Progenitor cell of endocrine pancreas (in vitro differentiated cells): Measurements from ENCODE around the gene JSRP1. TPM values are rescaled to one million over a fixed set of nuclear protein-coding genes. Genes with fewer than 3 reads are reported as not detected.
A peak's percentile ranks its signal among the peaks of the same experiment; 100 is the strongest.

Experiments
- DNase-seq: peaks from one replicate; pipeline ENCODE4 v3.0.0; 2021; ENCODE audit warnings: low spot score; ENCODE audit not compliant: unreplicated experiment
- H3K27ac Mint-ChIP-seq: 2 replicates; pipeline ENCODE4 v1.8.0; 2021; ENCODE audit warnings: mild to moderate bottlenecking, moderate library complexity, mixed read lengths
- H3K27me3 Mint-ChIP-seq: 2 replicates; pipeline ENCODE4 v1.8.0; 2021; ENCODE audit warnings: mixed read lengths
- H3K36me3 Mint-ChIP-seq: 2 replicates; pipeline ENCODE4 v1.8.0; 2022; ENCODE audit warnings: mixed read lengths; ENCODE audit not compliant: insufficient read depth
- H3K4me1 Mint-ChIP-seq: 2 replicates; pipeline ENCODE4 v1.8.0; 2021; ENCODE audit warnings: low read depth, mixed read lengths
- H3K4me3 Mint-ChIP-seq: 2 replicates; pipeline ENCODE4 v1.8.0; 2021; ENCODE audit warnings: low read depth, mild to moderate bottlenecking, moderate library complexity, mixed read lengths
- H3K9me3 Mint-ChIP-seq: 2 replicates; pipeline ENCODE4 v1.8.0; 2021; ENCODE audit warnings: low read depth, mixed read lengths
- CTCF ChIP-seq: fragments of 200-600 bp; sonication (generic); IDR thresholded peaks from one replicate; pipeline ENCODE4 v1.5.0; 2021; ENCODE audit warnings: antibody characterized with exemption, mild to moderate bottlenecking; ENCODE audit not compliant: unreplicated experiment
- long read RNA-seq: library from polyadenylated mRNA; unstranded; transcript quantifications from one replicate; pipeline ENCODE4 v2.0.0, GENCODE V29; 2020
- total RNA-seq: library from RNA; stranded (reverse); gene quantifications from 2 replicates; pipeline ENCODE4 v1.2.1, GENCODE V29; 2021

The JSRP1 gene
- total RNA-seq: 1.00 and 1.6 TPM in 2 replicates
- long read RNA-seq: 0 reads

- no peak for DNase-seq
- Mint-ChIP-seq H3K9me3 (no peaks in the 10 kb centered on the region), H3K4me1 (peaks cover 3% of the 10 kb centered on the region), H3K4me3 (no peak within 1 kb of the TSS), H3K36me3 (no peaks in the 10 kb centered on the region), H3K27me3 (peaks cover 4% of the 10 kb centered on the region), H3K27ac (peak within 1 kb of the TSS; percentile 60)
- no peak for TF ChIP-seq CTCF
Observed at GRCh38 chr19:2255982-2256685, at the start of gene JSRP1. Gene JSRP1, minus strand, starts transcription at chr19:2256417. Its CDS starts 1,103 bp downstream, at chr19:2255314.

GRCh38 chr19:2305452-2306280, 49.4 kb upstream of the JSRP1 start:
- TF ChIP-seq CTCF: no peak
- Mint-ChIP-seq H3K27ac (no peak overlapping the region), H3K9me3 (no peaks in the 10 kb centered on the region), H3K4me1 (no peaks in the 10 kb centered on the region), H3K27me3 (peaks cover 64% of the 10 kb centered on the region), H3K36me3 (no peaks in the 10 kb centered on the region), H3K4me3 (no peak overlapping the region)
- no peak for DNase-seq

- DNase-seq: no peak
- Mint-ChIP-seq H3K27me3 (peaks cover 46% of the 10 kb centered on the region), H3K9me3 (no peaks in the 10 kb centered on the region), H3K4me3 (no peak overlapping the region), H3K36me3 (no peaks in the 10 kb centered on the region), H3K27ac (no peak overlapping the region), H3K4me1 (no peaks in the 10 kb centered on the region)
- no peak for TF ChIP-seq CTCF
Observed at GRCh38 chr19:2303211-2303798, 47.1 kb upstream of the JSRP1 start.

- H3K4me3 Mint-ChIP-seq: no peak overlapping the region
- H3K4me1 Mint-ChIP-seq: no peaks in the 10 kb centered on the region
- H3K36me3 Mint-ChIP-seq: no peaks in the 10 kb centered on the region
- no peak for TF ChIP-seq CTCF
- no peak overlapping the region for H3K27ac Mint-ChIP-seq
- peaks cover 46% of the 10 kb centered on the region for H3K27me3 Mint-ChIP-seq
- H3K9me3 Mint-ChIP-seq: no peaks in the 10 kb centered on the region
- DNase-seq: no peak
Observed at GRCh38 chr19:2302319-2303210, 46.3 kb upstream of the JSRP1 start.
